Transverse colon (tissue), 4 donors: ENCODE results near the gene TRIM27. TPM values are rescaled to one million over a fixed set of nuclear protein-coding genes. Genes with fewer than 3 reads are reported as not detected.

Experiments used
- DNase-seq: peaks from one replicate; pipeline ENCODE4 v3.0.0-alpha.2; 2019
- H3K27ac ChIP-seq, 4 donors: fragments of 200-600 bp; sonication (generic); 2 replicates each; pipeline ENCODE4 v1.5.1; 2016 to 2018; ENCODE audit warnings: inconsistent platforms in 4 of 4
- H3K27me3 ChIP-seq: fragments of 200-600 bp; sonication (generic); 2 replicates; pipeline ENCODE4 v1.5.1; 2017; ENCODE audit warnings: inconsistent platforms
- H3K36me3 ChIP-seq, 4 donors: fragments of 200-600 bp; sonication (generic); 2 replicates each; pipeline ENCODE4 v1.5.1; 2017 to 2019; ENCODE audit warnings: inconsistent platforms in 4 of 4
- H3K4me1 ChIP-seq, 4 donors: fragments of 200-600 bp; sonication (generic); 2 replicates each; pipeline ENCODE4 v1.5.1; 2017 to 2020; ENCODE audit warnings: inconsistent platforms in 4 of 4
- H3K4me3 ChIP-seq, 4 donors: fragments of 200-600 bp; sonication (generic); 1 replicate in 1 of 4; 2 replicates in 3 of 4; pipeline versions ENCODE4 v1.5.1 to v1.6.1; 2017 to 2019; ENCODE audit warnings: inconsistent platforms in 4 of 4
- H3K9me3 ChIP-seq, 2 donors: fragments of 200-600 bp; sonication (generic); 2 replicates each; pipeline ENCODE4 v1.5.1; 2017 to 2019; ENCODE audit warnings: inconsistent platforms in 2 of 2
- EP300 ChIP-seq: sonication (generic); formaldehyde crosslinking; IDR thresholded peaks from one replicate; pipeline ENCODE4 v1.6.1; 2017; ENCODE audit warnings: antibody characterized with exemption, low read depth
- POLR2A ChIP-seq: fragments of 450-650 bp; IDR thresholded peaks from one replicate; pipeline ENCODE4 v1.6.1; 2016; ENCODE audit warnings: antibody characterized with exemption, mild to moderate bottlenecking, moderate library complexity
- POLR2AphosphoS5 ChIP-seq, 3 donors: sonication (generic); formaldehyde crosslinking; IDR thresholded peaks; one replicate each; pipeline ENCODE4 v1.6.1; 2016; ENCODE audit warnings: antibody characterized with exemption in 3 of 3
- whole genome bisulfite sequencing, 2 donors: methylation state at CpG; one replicate each; pipeline ENCODE4 v1.1.5; 2018; ENCODE audit warnings: low coverage in 1 of 2; 5-methylcytosine and 5-hydroxymethylcytosine counted together
- in situ Hi-C, 4 donors: fragments of 200-750 bp; cut with MboI; loops; one replicate each; pipeline versions ENCODE4 v1.15.0 to v1.15.1; 2017; ENCODE audit warnings: low sequenced_read_pairs in 3 of 4, low pct_ligation_motif_present in 1 of 4, low pct_unique_long_range_greater_than_20kb in 1 of 4
- intact Hi-C: fragments of 100-400 bp; cut with DNase I; formaldehyde crosslinking; loops from one replicate; pipeline ENCODE4 v1.15.1; 2023; ENCODE audit warnings: low total_unique reads
- total RNA-seq, 4 donors: library from RNA; depleted of rRNA; stranded (reverse); fragments of >200 nt; gene quantifications; one replicate each; pipeline ENCODE4 v1.1.0, GENCODE V29; 2016
- TF ChIP-seq, protein P1 (sequence below), 5 experiments: fragments of 200-600 bp in 3 of 5; fragments of 450-650 bp in 2 of 5; sonication (generic) in 3 of 5; IDR thresholded peaks; 1 replicate in 2 of 5; 2 replicates in 3 of 5; pipeline ENCODE4 v1.5.1; 2016 to 2017; ENCODE audit warnings: antibody characterized with exemption in 5 of 5, inconsistent platforms in 3 of 5, mild to moderate bottlenecking in 2 of 5, moderate library complexity in 1 of 5

Gene TRIM27
- total RNA-seq, 4 donors from 2014 or later = 27.3 to 237 (median 48.9) TPM

DNA sequence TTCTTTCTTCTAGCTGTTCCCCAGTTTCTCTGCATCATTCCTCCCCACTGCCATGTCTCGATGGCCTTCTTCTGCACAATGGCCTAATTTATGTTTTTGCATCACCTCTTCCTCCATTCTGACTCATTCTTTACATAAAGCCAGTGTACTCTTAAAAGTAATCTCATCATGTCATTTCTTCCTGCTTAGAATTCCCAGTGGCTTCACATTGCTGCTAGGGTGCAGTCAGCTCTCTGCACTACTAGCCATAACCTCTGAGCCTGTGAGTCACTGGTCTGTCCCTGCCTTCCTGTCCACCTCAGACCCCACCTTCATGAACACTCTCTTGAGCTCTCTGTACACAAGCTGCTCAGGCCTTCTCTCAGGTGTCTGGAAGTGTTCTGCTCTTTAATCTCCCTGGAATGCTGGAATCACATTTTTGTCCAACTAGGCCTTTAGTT lies 24.1 kb upstream of the TRIM27 start:
- DNase-seq = peak; percentile 52
- WGBS, 2 donors = 43% methylated on average over 1 of the region's 1 CpG; no CpG with 5 or more reads in 1 of the 2 donors
- in situ Hi-C loops (loop anchor here in 1 of 4 donors (5.0 kb wide), 1 partner anchor 34 kb away; no protein-coding TSS in a partner anchor), intact Hi-C loops (no loop called here)
- H3K4me3 ChIP-seq = no peak overlapping the region
- TF ChIP-seq POLR2AphosphoS5 (IDR thresholded peaks at IDR 0.05) = peak in 2 of 3 donors; percentile 21 to 60
- no peak for TF ChIP-seq EP300
- peak; percentile 11 for TF ChIP-seq POLR2A
- TF ChIP-seq, protein P1, sequence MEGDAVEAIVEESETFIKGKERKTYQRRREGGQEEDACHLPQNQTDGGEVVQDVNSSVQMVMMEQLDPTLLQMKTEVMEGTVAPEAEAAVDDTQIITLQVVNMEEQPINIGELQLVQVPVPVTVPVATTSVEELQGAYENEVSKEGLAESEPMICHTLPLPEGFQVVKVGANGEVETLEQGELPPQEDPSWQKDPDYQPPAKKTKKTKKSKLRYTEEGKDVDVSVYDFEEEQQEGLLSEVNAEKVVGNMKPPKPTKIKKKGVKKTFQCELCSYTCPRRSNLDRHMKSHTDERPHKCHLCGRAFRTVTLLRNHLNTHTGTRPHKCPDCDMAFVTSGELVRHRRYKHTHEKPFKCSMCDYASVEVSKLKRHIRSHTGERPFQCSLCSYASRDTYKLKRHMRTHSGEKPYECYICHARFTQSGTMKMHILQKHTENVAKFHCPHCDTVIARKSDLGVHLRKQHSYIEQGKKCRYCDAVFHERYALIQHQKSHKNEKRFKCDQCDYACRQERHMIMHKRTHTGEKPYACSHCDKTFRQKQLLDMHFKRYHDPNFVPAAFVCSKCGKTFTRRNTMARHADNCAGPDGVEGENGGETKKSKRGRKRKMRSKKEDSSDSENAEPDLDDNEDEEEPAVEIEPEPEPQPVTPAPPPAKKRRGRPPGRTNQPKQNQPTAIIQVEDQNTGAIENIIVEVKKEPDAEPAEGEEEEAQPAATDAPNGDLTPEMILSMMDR (IDR thresholded peaks at IDR 0.05) = peak in 1 of 5 experiments; percentile 19
- no peaks in the 10 kb centered on the region for H3K36me3 ChIP-seq
- H3K4me1 ChIP-seq = peaks cover 0 to 28% (median 11%) of the 10 kb centered on the region in 4 donors
- no peaks in the 10 kb centered on the region for H3K9me3 ChIP-seq
- H3K27me3 ChIP-seq = no peaks in the 10 kb centered on the region
- peak overlapping the region; percentile 32 to 70 (median 64) for H3K27ac ChIP-seq

DNA sequence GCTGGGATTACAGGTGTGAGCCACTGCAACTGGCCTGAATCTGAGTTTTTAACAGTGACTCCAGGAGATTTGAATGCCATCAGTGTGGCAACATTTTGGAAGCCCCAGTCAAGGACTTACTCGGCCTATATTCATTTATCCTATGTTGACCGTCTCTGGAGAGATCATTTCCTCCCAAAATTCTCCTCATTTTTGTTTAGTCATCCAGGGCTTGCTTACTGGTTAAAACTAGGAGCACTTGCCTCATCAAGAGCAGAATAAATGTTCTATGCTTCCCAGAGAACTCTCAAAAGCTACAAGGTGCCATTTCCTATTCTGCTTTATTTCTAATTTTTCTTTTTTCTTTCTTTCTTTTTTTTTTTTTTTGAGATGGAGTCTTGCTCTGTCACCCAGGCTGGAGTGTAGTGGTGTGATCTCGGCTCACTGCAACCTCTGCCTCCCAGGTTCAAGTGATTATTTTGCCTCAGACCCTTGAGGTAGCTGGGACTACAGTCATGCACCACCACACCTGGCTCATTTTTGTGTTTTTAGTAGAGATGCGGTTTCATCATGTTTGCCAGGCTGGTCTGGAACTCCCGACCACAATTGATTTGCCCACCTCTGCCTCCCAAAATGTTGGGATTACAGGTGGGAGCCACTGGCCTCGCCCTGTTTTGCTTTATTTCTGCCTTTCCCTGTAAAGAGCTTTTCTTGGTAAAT lies 23.4 kb upstream of the TRIM27 start:
- no peak for DNase-seq
- no peaks in the 10 kb centered on the region for H3K9me3 ChIP-seq
- no peak for TF ChIP-seq POLR2AphosphoS5 (IDR thresholded peaks at IDR 0.05)
- TF ChIP-seq EP300 = no peak
- no peak for TF ChIP-seq POLR2A
- TF ChIP-seq, protein P1 (IDR thresholded peaks at IDR 0.05) = no peak
- intact Hi-C loops (no loop called here), in situ Hi-C loops (loop anchor here in 1 of 4 donors (5.0 kb wide), 1 partner anchor 35 kb away; no protein-coding TSS in a partner anchor)
- WGBS, 2 donors = 83% methylated on average over 3 to 6 of the region's 6 CpGs
- H3K27me3 ChIP-seq = no peaks in the 10 kb centered on the region
- peaks cover under 1 to 32% (median 12%) of the 10 kb centered on the region in 4 donors for H3K4me1 ChIP-seq
- no peaks in the 10 kb centered on the region for H3K36me3 ChIP-seq
- peak overlapping the region; percentile 32 to 70 (median 64) for H3K27ac ChIP-seq
- no peak overlapping the region for H3K4me3 ChIP-seq

DNA sequence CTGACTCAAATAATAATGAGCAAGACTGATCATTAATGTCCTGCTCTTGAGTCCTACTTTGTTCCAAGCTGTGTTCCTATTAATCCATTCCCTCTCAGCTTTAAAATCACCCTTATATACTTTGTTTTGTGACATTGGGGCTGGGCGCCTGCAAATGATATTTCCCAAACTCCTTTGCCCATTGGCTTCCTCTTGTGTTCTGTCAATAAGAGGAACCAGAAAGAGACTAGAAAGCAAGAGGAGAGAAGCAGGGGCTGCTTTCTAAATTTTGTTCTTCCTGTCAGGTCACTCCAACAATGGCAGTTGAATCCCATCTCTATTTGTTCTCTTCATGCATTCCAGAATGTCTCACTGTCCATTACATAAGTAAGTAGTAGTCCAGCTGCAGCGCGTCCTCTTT lies 21.6 kb upstream of the TRIM27 start:
- intact Hi-C loops (no loop called here), in situ Hi-C loops (loop anchor here in 1 of 4 donors (5.0 kb wide), 1 partner anchor 37 kb away; no protein-coding TSS in a partner anchor)
- 91 to 93% methylated on average over 3 of the region's 3 CpGs for WGBS, 2 donors
- no peaks in the 10 kb centered on the region for H3K27me3 ChIP-seq
- no peaks in the 10 kb centered on the region for H3K9me3 ChIP-seq
- TF ChIP-seq EP300 (no peak), POLR2AphosphoS5 (IDR thresholded peaks at IDR 0.05) (no peak)
- DNase-seq = no peak
- H3K4me1 ChIP-seq = peaks cover 7 to 43% (median 26%) of the 10 kb centered on the region in 4 donors
- H3K4me3 ChIP-seq = no peak overlapping the region
- H3K36me3 ChIP-seq = no peaks in the 10 kb centered on the region
- no peak overlapping the region for H3K27ac ChIP-seq

DNA sequence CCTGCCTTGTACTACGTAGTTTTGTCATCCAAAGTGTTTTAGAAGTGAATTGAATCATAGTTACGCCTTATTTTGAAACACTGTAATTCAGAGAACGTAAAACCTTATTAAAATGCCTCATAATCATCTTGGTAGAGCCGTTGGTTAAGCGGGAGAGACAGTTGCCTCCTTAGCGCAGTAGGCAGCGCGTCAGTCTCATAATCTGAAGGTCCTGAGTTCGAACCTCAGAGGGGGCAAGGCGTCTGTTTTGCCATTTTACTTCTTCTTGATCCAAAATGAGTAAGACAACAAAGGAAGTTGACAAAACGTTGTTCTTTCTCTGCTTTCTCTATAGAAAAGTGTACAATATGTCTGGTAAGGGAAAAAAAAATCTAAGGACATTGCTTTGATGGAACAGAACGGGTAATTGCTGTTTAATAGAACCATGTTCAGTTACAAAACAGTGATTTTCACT lies 20.7 kb upstream of the TRIM27 start:
- Histone ChIP-seq H3K27ac (peak overlapping the region; percentile 75 to 81 (median 80)), H3K4me3 (peak overlapping the region; percentile 8 to 56 (median 44)), H3K27me3 (no peaks in the 10 kb centered on the region), H3K9me3 (no peaks in the 10 kb centered on the region), H3K4me1 (peaks cover 7 to 48% (median 31%) of the 10 kb centered on the region in 4 donors), H3K36me3 (no peaks in the 10 kb centered on the region)
- peak in 1 of 3 donors; percentile 47 for TF ChIP-seq POLR2AphosphoS5 (IDR thresholded peaks at IDR 0.05)
- no peak for TF ChIP-seq POLR2A
- whole genome bisulfite sequencing, 2 donors = 6 to 50% methylated on average over 1 to 12 of the region's 12 CpGs
- peak; percentile 55 for DNase-seq
- intact Hi-C loops (loop anchor here (5.0 kb wide), 1 partner anchor 38 kb away; no protein-coding TSS in a partner anchor), in situ Hi-C loops (no loop called here)
